GM23338 (cell line): ENCODE results near the gene LAMA1. TPM values are rescaled to one million over a fixed set of nuclear protein-coding genes. Genes with fewer than 3 reads are reported as not detected.

ENCODE experiments used
- ATAC-seq: fragments of 200-7000 bp; cut with Tn5 transposase; 3 replicates; pipeline ENCODE4 v1.9.1; 2020
- DNase-seq: peaks from one replicate; pipeline ENCODE4 v3.0.0-alpha.2; 2015; ENCODE audit warnings: low spot score
- H2AFZ ChIP-seq: fragments of 200-600 bp; sonication (generic); 2 replicates; pipeline ENCODE4 v1.8.0; 2016; ENCODE audit warnings: antibody characterized with exemption, mild to moderate bottlenecking, moderate library complexity
- H3F3A ChIP-seq: fragments of 200-600 bp; sonication (generic); replicated peaks from 2 replicates; pipeline ENCODE4 v1.8.0; 2017; ENCODE audit warnings: antibody characterized with exemption, mixed run types, low read depth
- H3K27ac ChIP-seq: fragments of 200-600 bp; sonication (generic); 2 replicates; pipeline ENCODE4 v1.6.1; 2016; ENCODE audit warnings: low read depth
- H3K27me3 ChIP-seq: fragments of 200-600 bp; sonication (generic); 2 replicates; pipeline ENCODE4 v1.8.0; 2016; ENCODE audit warnings: mild to moderate bottlenecking, mixed run types, moderate library complexity; ENCODE audit not compliant: insufficient read depth
- H3K36me3 ChIP-seq: fragments of 200-600 bp; sonication (generic); 2 replicates; pipeline ENCODE4 v1.8.0; 2016; ENCODE audit warnings: mild to moderate bottlenecking; ENCODE audit not compliant: insufficient read depth
- H3K4me1 ChIP-seq: fragments of 200-600 bp; sonication (generic); 2 replicates; pipeline ENCODE4 v1.8.0; 2016; ENCODE audit warnings: mild to moderate bottlenecking, moderate library complexity; ENCODE audit not compliant: insufficient read depth
- H3K4me2 ChIP-seq: fragments of 200-600 bp; sonication (generic); 2 replicates; pipeline ENCODE4 v1.7.1; 2017; ENCODE audit warnings: mixed run types
- H3K4me3 ChIP-seq: fragments of 200-600 bp; sonication (generic); 2 replicates; pipeline ENCODE4 v1.6.1; 2016; ENCODE audit warnings: mixed run types
- H3K79me2 ChIP-seq: fragments of 200-600 bp; sonication (generic); replicated peaks from 2 replicates; pipeline ENCODE4 v1.8.0; 2017; ENCODE audit warnings: mild to moderate bottlenecking; ENCODE audit not compliant: insufficient read depth
- H3K9me2 ChIP-seq: fragments of 200-600 bp; sonication (generic); 2 replicates; pipeline ENCODE4 v1.8.0; 2017; ENCODE audit not compliant: insufficient read depth
- H4K20me1 ChIP-seq: fragments of 200-600 bp; sonication (generic); replicated peaks from 2 replicates; pipeline ENCODE4 v1.8.0; 2017; ENCODE audit warnings: mild to moderate bottlenecking; ENCODE audit not compliant: insufficient read depth
- H3K27ac Mint-ChIP-seq: 2 replicates; pipeline ENCODE4 v1.8.0; 2020; ENCODE audit warnings: inconsistent platforms, mild to moderate bottlenecking, moderate library complexity, mixed read lengths
- H3K27me3 Mint-ChIP-seq: 3 replicates; pipeline ENCODE4 v1.8.0; 2022; ENCODE audit warnings: low read depth, mild to moderate bottlenecking, moderate library complexity, mixed read lengths, inconsistent platforms; ENCODE audit not compliant: insufficient read depth, poor library complexity
- H3K36me3 Mint-ChIP-seq: 3 replicates; pipeline ENCODE4 v1.8.0; 2021; ENCODE audit warnings: low read depth, mild to moderate bottlenecking, inconsistent platforms, moderate library complexity, mixed read lengths
- H3K4me1 Mint-ChIP-seq: 3 replicates; pipeline ENCODE4 v1.8.0; 2020; ENCODE audit warnings: mild to moderate bottlenecking, inconsistent platforms, mixed read lengths
- H3K4me3 Mint-ChIP-seq: 3 replicates; pipeline ENCODE4 v1.8.0; 2021; ENCODE audit warnings: moderate library complexity, mild to moderate bottlenecking, inconsistent platforms, mixed read lengths
- H3K9me3 Mint-ChIP-seq: 3 replicates; pipeline ENCODE4 v1.8.0; 2020; ENCODE audit warnings: moderate library complexity, mild to moderate bottlenecking, inconsistent platforms, mixed read lengths
- CREB1 ChIP-seq: fragments of 250-450 bp; sonication (Bioruptor Pico); IDR thresholded peaks from 2 replicates; pipeline ENCODE4 v1.5.0; 2020; ENCODE audit warnings: low read depth, mild to moderate bottlenecking, moderate library complexity
- POLR2AphosphoS5 ChIP-seq: IDR thresholded peaks from 2 replicates; pipeline ENCODE4 v1.6.1; 2016; ENCODE audit warnings: antibody characterized with exemption, low read depth
- REST ChIP-seq: IDR thresholded peaks from one replicate; pipeline ENCODE4 v1.6.1; 2018; ENCODE audit warnings: antibody characterized with exemption; ENCODE audit not compliant: unreplicated experiment
- STAT1 ChIP-seq: IDR thresholded peaks from one replicate; pipeline ENCODE4 v1.6.1; 2016; ENCODE audit warnings: antibody characterized with exemption; ENCODE audit not compliant: unreplicated experiment
- ZNF114 ChIP-seq: fragments of 250-450 bp; sonication (Bioruptor Pico); IDR thresholded peaks from 2 replicates; pipeline ENCODE4 v1.5.0; 2020; ENCODE audit warnings: mild to moderate bottlenecking, moderate library complexity
- polyA plus RNA-seq: library from polyadenylated mRNA; unstranded; fragments of >200 nt; fragmentation: Nextera tagmentation; extraction: Ambion mirVana; gene quantifications from 2 replicates; pipeline ENCODE4 v1.2.1, GENCODE V29; 2016
- total RNA-seq: library from RNA; depleted of rRNA; stranded (reverse); fragments of >200 nt; shearing (Covaris generic); gene quantifications from 2 replicates; pipeline ENCODE4 v1.2.3, GENCODE V29; 2014
- TF ChIP-seq, protein P1 (sequence below): fragments of 250-450 bp; sonication (Bioruptor Pico); IDR thresholded peaks from 2 replicates; pipeline ENCODE4 v1.5.0; 2020; ENCODE audit warnings: mild to moderate bottlenecking, moderate library complexity

Gene LAMA1
- total and polyA plus RNA-seq, 2 experiments from 2014 or later: 14.8 to 52.3 TPM

DNA sequence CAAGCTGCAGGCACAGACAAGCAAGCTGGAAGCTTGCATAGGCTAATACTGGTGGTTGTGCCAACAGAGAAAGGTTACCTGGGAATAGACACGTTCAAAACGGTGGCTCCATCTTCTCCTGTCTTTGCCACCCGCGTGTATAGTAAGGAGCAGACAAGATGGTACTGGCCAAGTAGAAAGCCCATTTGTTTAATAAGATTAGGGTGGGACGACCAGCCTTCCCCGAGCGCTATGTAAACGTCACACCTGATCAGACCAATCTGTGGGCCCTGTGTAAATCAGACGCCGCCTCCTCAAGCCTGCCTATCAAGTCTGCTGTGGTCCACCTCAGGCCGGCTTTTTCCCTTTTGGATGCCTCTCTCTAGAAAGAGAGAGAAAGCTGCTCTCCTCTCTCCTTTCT, 189.2 kb downstream of the LAMA1 start (continued):
- no peak for TF ChIP-seq CREB1
- no peak for TF ChIP-seq ZNF114
- TF ChIP-seq REST: no peak

- no peaks in the 10 kb centered on the region for H3K27me3 ChIP-seq
- H3K79me2 ChIP-seq: no peaks in the 10 kb centered on the region
- TF ChIP-seq POLR2AphosphoS5 (no peak), CREB1 (no peak), STAT1 (no peak)
- TF ChIP-seq, protein P1, sequence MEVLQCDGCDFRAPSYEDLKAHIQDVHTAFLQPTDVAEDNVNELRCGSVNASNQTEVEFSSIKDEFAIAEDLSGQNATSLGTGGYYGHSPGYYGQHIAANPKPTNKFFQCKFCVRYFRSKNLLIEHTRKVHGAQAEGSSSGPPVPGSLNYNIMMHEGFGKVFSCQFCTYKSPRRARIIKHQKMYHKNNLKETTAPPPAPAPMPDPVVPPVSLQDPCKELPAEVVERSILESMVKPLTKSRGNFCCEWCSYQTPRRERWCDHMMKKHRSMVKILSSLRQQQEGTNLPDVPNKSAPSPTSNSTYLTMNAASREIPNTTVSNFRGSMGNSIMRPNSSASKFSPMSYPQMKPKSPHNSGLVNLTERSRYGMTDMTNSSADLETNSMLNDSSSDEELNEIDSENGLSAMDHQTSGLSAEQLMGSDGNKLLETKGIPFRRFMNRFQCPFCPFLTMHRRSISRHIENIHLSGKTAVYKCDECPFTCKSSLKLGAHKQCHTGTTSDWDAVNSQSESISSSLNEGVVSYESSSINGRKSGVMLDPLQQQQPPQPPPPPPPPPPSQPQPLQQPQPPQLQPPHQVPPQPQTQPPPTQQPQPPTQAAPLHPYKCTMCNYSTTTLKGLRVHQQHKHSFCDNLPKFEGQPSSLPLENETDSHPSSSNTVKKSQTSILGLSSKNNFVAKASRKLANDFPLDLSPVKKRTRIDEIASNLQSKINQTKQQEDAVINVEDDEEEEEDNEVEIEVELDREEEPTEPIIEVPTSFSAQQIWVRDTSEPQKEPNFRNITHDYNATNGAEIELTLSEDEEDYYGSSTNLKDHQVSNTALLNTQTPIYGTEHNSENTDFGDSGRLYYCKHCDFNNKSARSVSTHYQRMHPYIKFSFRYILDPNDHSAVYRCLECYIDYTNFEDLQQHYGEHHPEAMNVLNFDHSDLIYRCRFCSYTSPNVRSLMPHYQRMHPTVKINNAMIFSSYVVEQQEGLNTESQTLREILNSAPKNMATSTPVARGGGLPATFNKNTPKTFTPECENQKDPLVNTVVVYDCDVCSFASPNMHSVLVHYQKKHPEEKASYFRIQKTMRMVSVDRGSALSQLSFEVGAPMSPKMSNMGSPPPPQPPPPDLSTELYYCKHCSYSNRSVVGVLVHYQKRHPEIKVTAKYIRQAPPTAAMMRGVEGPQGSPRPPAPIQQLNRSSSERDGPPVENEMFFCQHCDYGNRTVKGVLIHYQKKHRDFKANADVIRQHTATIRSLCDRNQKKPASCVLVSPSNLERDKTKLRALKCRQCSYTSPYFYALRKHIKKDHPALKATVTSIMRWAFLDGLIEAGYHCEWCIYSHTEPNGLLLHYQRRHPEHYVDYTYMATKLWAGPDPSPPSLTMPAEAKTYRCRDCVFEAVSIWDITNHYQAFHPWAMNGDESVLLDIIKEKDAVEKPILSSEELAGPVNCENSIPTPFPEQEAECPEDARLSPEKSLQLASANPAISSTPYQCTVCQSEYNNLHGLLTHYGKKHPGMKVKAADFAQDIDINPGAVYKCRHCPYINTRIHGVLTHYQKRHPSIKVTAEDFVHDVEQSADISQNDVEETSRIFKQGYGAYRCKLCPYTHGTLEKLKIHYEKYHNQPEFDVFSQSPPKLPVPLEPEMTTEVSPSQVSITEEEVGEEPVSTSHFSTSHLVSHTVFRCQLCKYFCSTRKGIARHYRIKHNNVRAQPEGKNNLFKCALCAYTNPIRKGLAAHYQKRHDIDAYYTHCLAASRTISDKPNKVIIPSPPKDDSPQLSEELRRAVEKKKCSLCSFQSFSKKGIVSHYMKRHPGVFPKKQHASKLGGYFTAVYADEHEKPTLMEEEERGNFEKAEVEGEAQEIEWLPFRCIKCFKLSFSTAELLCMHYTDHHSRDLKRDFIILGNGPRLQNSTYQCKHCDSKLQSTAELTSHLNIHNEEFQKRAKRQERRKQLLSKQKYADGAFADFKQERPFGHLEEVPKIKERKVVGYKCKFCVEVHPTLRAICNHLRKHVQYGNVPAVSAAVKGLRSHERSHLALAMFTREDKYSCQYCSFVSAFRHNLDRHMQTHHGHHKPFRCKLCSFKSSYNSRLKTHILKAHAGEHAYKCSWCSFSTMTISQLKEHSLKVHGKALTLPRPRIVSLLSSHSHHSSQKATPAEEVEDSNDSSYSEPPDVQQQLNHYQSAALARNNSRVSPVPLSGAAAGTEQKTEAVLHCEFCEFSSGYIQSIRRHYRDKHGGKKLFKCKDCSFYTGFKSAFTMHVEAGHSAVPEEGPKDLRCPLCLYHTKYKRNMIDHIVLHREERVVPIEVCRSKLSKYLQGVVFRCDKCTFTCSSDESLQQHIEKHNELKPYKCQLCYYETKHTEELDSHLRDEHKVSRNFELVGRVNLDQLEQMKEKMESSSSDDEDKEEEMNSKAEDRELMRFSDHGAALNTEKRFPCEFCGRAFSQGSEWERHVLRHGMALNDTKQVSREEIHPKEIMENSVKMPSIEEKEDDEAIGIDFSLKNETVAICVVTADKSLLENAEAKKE: no peak
- H3K27ac ChIP-seq: no peak overlapping the region
- no peak overlapping the region for H2AFZ ChIP-seq
- no peaks in the 10 kb centered on the region; the same call in 2 of the 3 replicates for H3K9me3 Mint-ChIP-seq
- H3K4me1 ChIP-seq: no peaks in the 10 kb centered on the region
- DNase-seq: no peak
- no peak overlapping the region for H3K4me3 ChIP-seq
- no peak for ATAC-seq
- H3K27me3 Mint-ChIP-seq: peaks cover 3% of the 10 kb centered on the region
- H3K36me3 ChIP-seq: no peaks in the 10 kb centered on the region
- no peak overlapping the region for H3K27ac Mint-ChIP-seq
- H3K9me2 ChIP-seq: no peaks in the 10 kb centered on the region
- no peak overlapping the region for H3K4me3 Mint-ChIP-seq
- H3K36me3 Mint-ChIP-seq: no peaks in the 10 kb centered on the region; the same call in 2 of the 3 replicates
- H3K4me2 ChIP-seq: no peak overlapping the region
- no peaks in the 10 kb centered on the region for H3K4me1 Mint-ChIP-seq
- no peaks in the 10 kb centered on the region for H4K20me1 ChIP-seq
- no peaks in the 10 kb centered on the region for H3F3A ChIP-seq
Observed at GRCh38 chr18:6927153-6927552, 190.4 kb downstream of the LAMA1 start.
